ENCODE measurements around the gene PUS3.

The PUS3 gene

DNA sequence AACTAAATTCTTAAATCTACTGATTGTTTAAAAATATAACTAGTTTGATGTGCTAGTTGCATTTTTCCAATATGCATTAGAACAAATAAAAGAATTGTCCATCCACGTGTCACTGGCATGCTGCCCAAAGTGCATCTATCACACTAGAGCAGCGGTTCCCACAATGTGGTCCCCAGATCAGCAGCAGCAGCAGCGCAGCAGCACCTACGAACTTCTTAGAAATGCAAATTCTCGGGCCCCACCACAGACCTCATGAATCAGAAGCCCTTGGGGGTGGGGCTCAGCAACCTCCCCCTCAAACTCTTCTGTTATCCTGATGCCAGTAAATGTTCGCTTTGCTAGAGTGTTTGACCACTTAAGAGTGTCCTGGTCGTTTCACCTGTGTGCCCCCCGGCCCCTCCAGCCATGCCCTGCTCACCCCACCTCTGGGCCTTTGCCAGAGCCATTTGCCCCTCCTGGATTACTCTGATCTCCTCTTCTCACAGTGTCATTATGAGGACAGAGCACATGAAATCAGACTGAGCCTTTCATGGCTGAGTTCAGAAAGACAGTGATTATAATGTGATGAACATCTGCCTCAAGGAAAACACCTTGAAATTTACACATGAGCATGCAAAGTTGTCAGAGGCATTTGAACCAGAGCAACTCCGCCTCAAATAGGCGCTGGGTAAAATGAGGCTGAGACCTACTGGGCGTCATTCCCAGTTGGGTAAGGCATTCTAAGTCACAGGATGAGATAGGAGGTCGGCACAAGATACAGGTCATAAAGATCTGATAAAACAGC lies 30.2 kb upstream of the PUS3 start:
- DNase-seq: no peak
- TF ChIP-seq GATA1 (IDR thresholded peaks at IDR 0.05; ENCODE audit: low read depth, low read length): no peak
- no peak for TF ChIP-seq POLR2A (IDR thresholded peaks at IDR 0.05; ENCODE audit: low read length)

DNA sequence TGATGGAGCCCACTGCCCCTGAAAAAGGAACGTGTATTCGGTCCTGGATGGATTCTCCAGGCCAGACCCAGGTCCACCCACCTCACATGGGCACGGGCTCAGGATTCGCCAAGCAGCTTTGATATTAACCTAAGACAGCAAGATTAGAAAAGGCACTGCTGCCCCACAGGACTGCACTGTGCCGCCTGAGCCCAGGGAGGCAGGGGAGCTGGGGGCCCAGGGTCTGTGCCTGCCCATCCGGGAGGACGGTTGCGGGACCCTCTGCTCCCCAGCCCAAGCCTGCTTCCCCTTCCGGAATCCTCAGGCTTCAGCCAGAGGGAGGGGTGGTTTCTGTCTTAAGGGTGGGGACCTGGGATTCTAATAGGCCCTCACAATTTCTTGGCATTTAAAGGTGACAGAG lies 29.3 kb upstream of the PUS3 start:
- TF ChIP-seq GATA1 (IDR thresholded peaks at IDR 0.05; ENCODE audit: low read depth, low read length) (no peak), POLR2A (IDR thresholded peaks at IDR 0.05; ENCODE audit: low read length) (no peak)
- DNase-seq: no peak

DNA sequence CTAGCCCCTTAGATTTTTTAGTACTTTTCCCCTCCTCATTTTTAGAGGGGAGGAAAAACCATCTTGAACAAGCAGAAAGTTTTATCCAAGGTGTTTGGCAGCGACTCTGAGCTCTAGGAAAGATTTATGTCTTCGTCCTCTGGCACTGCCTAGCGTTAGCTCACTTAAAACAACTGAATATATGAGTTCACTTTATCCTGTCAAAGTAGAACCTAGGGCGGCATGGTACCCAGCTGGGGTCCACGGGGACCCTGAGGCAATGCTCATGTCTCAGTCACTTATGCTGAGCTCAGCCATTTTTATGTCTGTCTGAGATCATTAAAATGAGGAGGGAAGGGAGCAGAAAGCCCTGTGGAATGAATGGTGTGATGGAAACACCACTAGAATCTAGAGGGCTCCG lies 28.7 kb upstream of the PUS3 start:
- no peak for TF ChIP-seq POLR2A (IDR thresholded peaks at IDR 0.05; ENCODE audit: low read length)
- TF ChIP-seq GATA1 (IDR thresholded peaks at IDR 0.05; ENCODE audit: low read depth, low read length): no peak

DNA sequence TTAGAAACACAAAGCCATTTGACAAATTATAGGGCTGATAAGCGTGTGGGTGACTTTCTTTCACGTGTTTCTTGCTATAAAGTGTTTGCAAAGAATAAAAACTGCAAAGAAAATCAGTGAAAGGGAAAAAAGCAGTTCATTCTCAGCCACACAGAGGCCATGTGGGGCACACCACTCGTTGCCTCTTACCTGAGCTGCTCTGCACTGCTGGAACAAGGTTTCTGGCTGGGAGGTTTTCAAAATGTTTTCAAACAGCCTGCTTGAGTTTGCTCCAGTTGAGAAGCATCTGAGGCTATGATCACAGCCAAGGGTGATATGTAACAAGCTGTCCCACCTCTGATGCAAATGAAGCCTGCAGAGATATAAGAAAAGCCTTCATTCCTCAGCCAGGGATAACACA lies 28.1 kb upstream of the PUS3 start:
- no peak for DNase-seq
- TF ChIP-seq POLR2A (IDR thresholded peaks at IDR 0.05; ENCODE audit: low read length) (no peak), GATA1 (IDR thresholded peaks at IDR 0.05; ENCODE audit: low read depth, low read length) (no peak)

More for the DNA sequence above, 28.7 kb upstream of the PUS3 start:
- no peak for DNase-seq

DNA sequence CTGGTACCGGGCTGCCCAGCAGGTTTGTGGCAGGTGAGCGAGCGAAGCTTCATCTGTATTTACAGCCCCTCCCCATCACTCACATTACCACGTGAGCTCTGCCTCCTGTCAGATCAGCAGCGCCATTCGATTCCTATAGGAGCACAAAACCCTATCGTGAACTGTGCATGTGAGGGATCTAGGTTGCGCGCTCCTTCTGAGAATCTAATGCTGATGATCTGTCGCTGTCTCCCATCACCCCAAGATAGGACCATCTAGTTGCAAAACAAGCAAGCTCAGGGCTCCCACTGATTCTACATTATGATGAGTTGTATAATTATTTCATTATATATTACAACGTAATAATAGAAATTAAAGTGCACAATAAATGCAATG lies 27.1 kb upstream of the PUS3 start:
- no peak for DNase-seq
- TF ChIP-seq POLR2A (IDR thresholded peaks at IDR 0.05; ENCODE audit: low read length) (no peak), GATA1 (IDR thresholded peaks at IDR 0.05; ENCODE audit: low read depth, low read length) (no peak)

DNA sequence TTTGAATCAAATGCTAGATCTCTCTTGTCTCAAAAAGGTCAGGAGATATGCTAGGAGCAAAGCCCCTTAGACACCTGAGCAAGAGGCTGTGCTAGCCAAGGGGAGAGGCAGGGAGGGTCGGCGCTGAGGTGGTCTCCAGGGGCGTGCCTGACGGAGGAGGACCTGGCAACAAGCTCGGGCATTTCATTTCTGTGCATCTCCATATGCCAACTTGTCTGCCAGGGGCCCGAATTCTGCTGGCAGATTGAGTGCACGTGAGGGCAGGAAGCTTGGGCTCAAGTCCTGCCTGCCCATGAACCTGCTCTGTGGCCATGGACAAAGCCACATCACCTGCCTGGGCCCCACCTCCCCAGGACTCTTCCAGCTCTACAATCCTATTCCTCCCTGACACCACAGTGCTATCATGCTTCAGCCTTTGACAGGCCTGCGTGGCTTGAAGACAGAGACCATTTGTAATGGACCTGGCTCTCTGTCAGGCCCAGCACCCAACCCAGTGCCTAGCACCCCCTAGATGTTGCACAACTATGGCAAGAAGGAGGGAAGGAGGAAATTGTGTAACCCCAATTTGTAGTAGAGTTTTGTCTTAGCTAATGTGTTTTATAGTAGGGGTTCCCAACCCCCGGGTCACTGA lies 26.6 kb upstream of the PUS3 start:
- DNase-seq: no peak
- TF ChIP-seq GATA1 (IDR thresholded peaks at IDR 0.05; ENCODE audit: low read depth, low read length): no peak
- no peak for TF ChIP-seq POLR2A (IDR thresholded peaks at IDR 0.05; ENCODE audit: low read length)

DNA sequence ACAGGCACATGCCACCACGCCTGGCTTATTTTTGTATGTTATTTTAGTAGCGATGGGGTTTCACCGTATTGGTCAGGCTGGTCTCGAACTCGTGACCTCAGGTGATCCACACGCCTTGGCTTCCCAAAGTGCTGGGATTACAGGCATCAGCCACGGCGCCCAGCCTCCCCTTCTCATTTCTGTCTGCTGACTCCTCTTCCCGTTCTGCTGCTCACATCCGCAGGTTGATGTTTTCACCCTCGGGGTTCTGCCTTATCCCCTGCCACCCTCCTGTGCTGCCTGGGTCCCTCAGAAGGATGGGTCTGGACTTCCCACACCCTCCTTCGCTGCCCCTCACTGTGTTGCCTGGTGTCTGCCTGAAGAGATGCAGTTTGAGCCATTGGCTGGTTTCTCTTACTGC lies 23.7 kb upstream of the PUS3 start:
- DNase-seq: no peak
- TF ChIP-seq GATA1 (IDR thresholded peaks at IDR 0.05; ENCODE audit: low read depth, low read length) (no peak), POLR2A (IDR thresholded peaks at IDR 0.05; ENCODE audit: low read length) (no peak)

DNA sequence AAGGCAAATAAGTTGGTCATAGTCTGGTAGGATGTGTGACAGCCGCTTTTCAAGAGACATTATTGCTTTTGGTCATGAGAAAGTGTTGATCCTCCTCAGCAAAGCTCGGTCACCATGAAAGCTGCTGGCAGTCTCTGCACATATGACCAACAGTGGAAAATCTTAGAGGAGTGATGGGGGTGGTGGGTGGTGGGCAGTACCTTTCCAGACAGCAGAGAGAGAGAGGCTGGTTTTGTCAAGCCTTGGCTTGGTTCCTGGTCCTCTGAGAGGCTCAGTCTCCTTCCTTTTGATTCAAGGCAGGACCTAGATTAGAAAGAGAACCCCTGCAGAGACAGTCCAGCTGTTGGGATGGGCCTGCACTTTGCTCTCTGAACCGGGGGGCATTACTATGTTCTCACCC lies 22.8 kb upstream of the PUS3 start:
- no peak for TF ChIP-seq GATA1 (IDR thresholded peaks at IDR 0.05; ENCODE audit: low read depth, low read length)
- no peak for TF ChIP-seq POLR2A (IDR thresholded peaks at IDR 0.05; ENCODE audit: low read length)
- no peak for DNase-seq

DNA sequence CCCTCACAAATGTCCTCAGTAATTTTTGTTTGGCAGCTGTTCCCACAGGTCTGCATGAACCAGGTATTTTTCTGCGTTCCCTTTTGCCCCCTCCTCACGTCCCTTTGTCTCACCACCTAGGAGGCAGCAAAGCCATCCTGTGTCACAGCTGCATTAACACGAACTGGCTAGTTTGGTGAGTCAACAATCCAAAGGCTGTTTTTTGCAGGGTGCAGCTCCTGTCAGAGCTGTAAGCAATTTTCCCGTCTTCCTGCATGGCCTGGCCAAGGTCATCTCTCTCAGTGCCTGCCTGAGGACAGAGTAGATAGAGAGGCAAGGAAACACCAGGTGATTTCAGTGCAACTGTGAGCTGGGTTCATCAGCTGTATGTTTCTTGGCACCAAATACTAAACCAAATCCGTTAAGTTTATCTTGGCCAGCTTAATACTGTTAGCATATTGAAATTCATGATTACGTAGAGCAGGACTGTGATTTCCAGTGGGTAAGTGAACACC lies 22.3 kb upstream of the PUS3 start:
- no peak for DNase-seq
- no peak for TF ChIP-seq POLR2A (IDR thresholded peaks at IDR 0.05; ENCODE audit: low read length)

DNA sequence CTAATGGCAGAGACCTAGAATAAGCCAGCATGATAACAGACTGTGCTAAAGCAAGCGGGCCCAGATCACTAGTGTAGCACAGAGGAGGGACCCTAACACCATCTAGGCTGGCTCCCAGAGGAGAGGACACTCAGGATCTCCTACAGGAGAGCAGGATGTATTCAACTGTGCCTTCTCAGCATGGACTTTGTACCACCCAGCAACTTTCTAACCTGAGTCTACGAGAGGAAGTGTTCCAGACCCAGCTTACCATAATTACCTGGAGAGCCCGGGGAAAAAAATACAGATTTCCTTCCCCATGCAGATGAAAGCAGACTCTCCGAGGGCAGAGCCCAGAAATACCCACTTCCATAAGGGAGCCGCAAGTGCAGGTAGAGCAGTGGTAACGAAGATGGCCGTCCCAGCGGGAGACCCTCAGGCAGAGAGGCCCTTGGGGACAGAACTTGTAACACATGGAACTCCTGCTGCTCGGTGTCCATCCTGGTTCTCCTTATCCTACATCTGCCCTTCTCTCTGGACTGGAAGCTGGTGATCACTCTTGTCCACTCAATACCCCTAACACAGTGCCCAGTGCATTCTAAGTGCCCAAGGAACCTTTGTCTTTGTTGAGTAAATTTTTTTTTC lies 21.5 kb upstream of the PUS3 start:
- TF ChIP-seq GATA1 (IDR thresholded peaks at IDR 0.05; ENCODE audit: low read depth, low read length) (no peak), POLR2A (IDR thresholded peaks at IDR 0.05; ENCODE audit: low read length) (no peak)
- no peak for DNase-seq

DNA sequence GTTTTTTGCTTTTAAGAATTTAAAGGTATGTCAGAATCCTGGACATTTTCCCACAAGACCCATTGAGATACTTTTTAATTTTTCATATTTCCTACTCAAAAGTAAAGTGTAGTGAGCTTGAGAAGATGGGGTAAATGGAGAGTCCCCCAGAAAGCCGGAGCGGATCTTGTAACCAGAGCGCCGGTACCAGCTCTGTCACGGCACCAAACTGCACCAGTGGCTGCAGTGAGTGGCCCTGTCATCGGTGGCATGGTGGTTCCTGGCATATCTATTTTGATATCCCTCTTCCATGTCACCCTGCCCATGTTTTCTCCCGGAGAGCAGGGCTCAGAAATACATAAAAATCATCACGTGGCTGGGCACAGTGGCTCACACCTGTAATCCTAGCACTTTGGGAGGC lies 20.6 kb upstream of the PUS3 start:
- no peak for TF ChIP-seq GATA1 (IDR thresholded peaks at IDR 0.05; ENCODE audit: low read depth, low read length)
- TF ChIP-seq POLR2A (IDR thresholded peaks at IDR 0.05; ENCODE audit: low read length): no peak
- DNase-seq: no peak

DNA sequence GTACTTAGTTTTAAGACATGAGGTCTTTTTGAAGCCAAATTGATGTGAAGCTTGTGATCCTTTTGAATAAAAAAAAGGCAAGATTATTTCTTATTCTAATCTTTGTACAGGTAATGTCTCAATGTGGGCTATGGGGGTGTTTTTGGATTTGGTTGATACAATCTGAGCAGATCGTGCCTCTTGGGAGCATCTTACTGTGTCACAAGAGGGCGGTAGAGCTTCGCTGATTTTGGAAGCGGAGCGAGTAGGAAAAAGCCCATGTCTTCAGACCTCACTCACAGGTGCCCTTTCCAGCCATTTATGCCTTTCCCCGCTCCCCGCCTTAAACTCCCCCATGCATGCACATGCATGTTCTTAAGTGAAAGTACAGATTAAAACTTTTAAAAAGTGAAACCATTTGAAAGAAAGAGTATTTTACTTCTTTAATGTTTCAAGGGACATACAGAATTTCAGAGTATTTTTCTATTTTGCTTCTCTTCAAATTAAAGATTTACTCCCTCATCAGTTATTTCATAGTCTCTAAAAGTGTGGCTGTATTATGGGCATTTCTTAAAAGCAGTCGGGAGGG lies 20.1 kb upstream of the PUS3 start:
- peak; percentile 62 to 80 for DNase-seq
- no peak for TF ChIP-seq POLR2A (IDR thresholded peaks at IDR 0.05; ENCODE audit: low read length)
- TF ChIP-seq GATA1 (IDR thresholded peaks at IDR 0.05; ENCODE audit: low read depth, low read length): no peak

DNA sequence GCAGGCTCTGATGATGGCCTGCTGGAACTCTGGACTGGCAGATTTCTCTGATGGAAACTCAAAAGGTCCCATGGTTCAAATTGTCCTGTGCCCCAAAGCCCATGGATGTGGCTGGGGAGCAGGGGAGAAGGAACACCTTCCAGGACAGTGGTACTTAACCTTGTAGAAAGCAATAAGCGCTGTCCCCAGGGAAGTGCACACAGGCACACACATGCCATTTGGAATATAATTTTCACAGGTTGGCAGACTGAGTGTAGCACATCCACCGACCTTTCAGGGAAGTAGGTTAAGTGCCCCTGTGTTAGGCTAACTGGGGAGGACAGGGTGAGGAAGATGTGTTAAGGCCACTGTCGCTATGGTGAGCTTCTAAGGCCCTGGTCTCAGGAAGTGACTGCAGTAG lies 19.1 kb upstream of the PUS3 start:
- DNase-seq: no peak
- no peak for TF ChIP-seq GATA1 (IDR thresholded peaks at IDR 0.05; ENCODE audit: low read depth, low read length)
- TF ChIP-seq POLR2A (IDR thresholded peaks at IDR 0.05; ENCODE audit: low read length): no peak

DNA sequence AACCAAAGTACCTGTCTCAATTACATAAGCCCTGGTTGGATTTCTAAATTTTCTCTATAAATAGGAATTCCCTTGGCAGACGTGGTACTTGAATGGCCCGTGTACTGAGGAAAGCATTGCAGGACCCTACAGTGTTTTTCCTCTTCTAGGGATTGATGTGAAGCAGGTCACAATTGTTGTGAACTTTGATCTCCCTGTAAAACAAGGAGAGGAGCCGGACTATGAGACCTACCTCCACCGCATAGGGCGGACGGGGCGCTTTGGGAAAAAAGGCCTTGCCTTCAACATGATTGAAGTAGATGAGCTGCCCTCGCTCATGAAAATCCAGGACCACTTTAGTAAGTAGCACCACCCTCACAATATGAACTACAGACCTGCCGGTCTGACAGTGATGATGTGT lies 18.0 kb upstream of the PUS3 start:
- DNase-seq: no peak
- TF ChIP-seq POLR2A (IDR thresholded peaks at IDR 0.05; ENCODE audit: low read length): no peak
- TF ChIP-seq GATA1 (IDR thresholded peaks at IDR 0.05; ENCODE audit: low read depth, low read length): no peak
